H9 (cell line): ENCODE results near the gene GXYLT1. TPM values are rescaled to one million over a fixed set of nuclear protein-coding genes. Genes with fewer than 3 reads are reported as not detected.

Experiments
- DNase-seq: peaks from one replicate; pipeline ENCODE4 v3.0.0-alpha.2; 2017
- H2AFZ ChIP-seq: one replicate; pipeline ENCODE4 v1.6.1; 2013; ENCODE audit warnings: mild to moderate bottlenecking, low read length, control low read depth, moderate library complexity
- H2AK5ac ChIP-seq: 2 replicates; pipeline ENCODE4 v1.6.1; 2013; ENCODE audit warnings: low read length, control low read depth, mixed read lengths; ENCODE audit not compliant: insufficient read length
- H2BK120ac ChIP-seq: one replicate; pipeline ENCODE4 v1.6.1; 2013; ENCODE audit warnings: low read depth, mild to moderate bottlenecking, low read length, control low read depth, inconsistent platforms; ENCODE audit not compliant: poor library complexity, severe bottlenecking
- H2BK12ac ChIP-seq: 2 replicates; pipeline ENCODE4 v1.6.1; 2013; ENCODE audit warnings: low read length, control low read depth, mixed read lengths, low read depth; ENCODE audit not compliant: insufficient read length
- H2BK15ac ChIP-seq: 2 replicates; pipeline ENCODE4 v1.6.1; 2013; ENCODE audit warnings: low read depth, low read length, control low read depth
- H2BK20ac ChIP-seq: one replicate; pipeline ENCODE4 v1.6.1; 2013; ENCODE audit warnings: low read depth, mild to moderate bottlenecking, low read length, control low read depth, inconsistent platforms; ENCODE audit not compliant: poor library complexity, severe bottlenecking
- H2BK5ac ChIP-seq: 2 replicates; pipeline ENCODE4 v1.6.1; 2013; ENCODE audit warnings: low read length, control low read depth, mixed read lengths; ENCODE audit not compliant: insufficient read length
- H3K14ac ChIP-seq: 2 replicates; pipeline ENCODE4 v1.6.1; 2013; ENCODE audit warnings: low read length, control low read depth; ENCODE audit not compliant: insufficient read depth
- H3K18ac ChIP-seq: 2 replicates; pipeline ENCODE4 v1.6.1; 2013; ENCODE audit warnings: low read depth, mild to moderate bottlenecking, mixed read lengths, low read length, control low read depth; ENCODE audit not compliant: insufficient read length
- H3K23ac ChIP-seq: 2 replicates; pipeline ENCODE4 v1.6.1; 2013; ENCODE audit warnings: low read length, control low read depth, mixed read lengths, low read depth; ENCODE audit not compliant: insufficient read length
- H3K23me2 ChIP-seq: 2 replicates; pipeline ENCODE4 v1.6.1; 2013; ENCODE audit warnings: low read depth, mild to moderate bottlenecking, mixed read lengths, low read length, control low read depth; ENCODE audit not compliant: insufficient read length, poor library complexity, severe bottlenecking
- H3K27ac ChIP-seq: 2 replicates; pipeline ENCODE4 v1.5.1; 2013; ENCODE audit warnings: low read length, control low read depth, mixed read lengths, low read depth; ENCODE audit not compliant: insufficient read length
- H3K27me3 ChIP-seq: 2 replicates; pipeline ENCODE4 v1.6.1; 2013; ENCODE audit warnings: low read length, control low read depth, inconsistent platforms; ENCODE audit not compliant: insufficient read depth
- H3K4ac ChIP-seq: 2 replicates; pipeline ENCODE4 v1.6.1; 2013; ENCODE audit warnings: low read depth, mild to moderate bottlenecking, control low read depth, inconsistent platforms, low read length, moderate library complexity
- H3K4me1 ChIP-seq: 2 replicates; pipeline ENCODE4 v1.6.1; 2013; ENCODE audit warnings: low read length, control low read depth, inconsistent platforms; ENCODE audit not compliant: insufficient read depth
- H3K4me2 ChIP-seq: 2 replicates; pipeline ENCODE4 v1.6.1; 2013; ENCODE audit warnings: low read length, control low read depth, mixed read lengths; ENCODE audit not compliant: insufficient read length, insufficient read depth
- H3K56ac ChIP-seq: 2 replicates; pipeline ENCODE4 v1.6.1; 2013; ENCODE audit warnings: low read depth, mild to moderate bottlenecking, mixed read lengths, low read length, control low read depth; ENCODE audit not compliant: insufficient read length
- H3K79me1 ChIP-seq: 2 replicates; pipeline ENCODE4 v1.6.1; 2013; ENCODE audit warnings: low read depth, mild to moderate bottlenecking, moderate library complexity, low read length, control low read depth, inconsistent platforms; ENCODE audit not compliant: insufficient read depth, poor library complexity, severe bottlenecking
- H3K79me2 ChIP-seq: 2 replicates; pipeline ENCODE4 v1.6.1; 2013; ENCODE audit warnings: low read length, control low read depth, inconsistent platforms; ENCODE audit not compliant: insufficient read depth
- H3K9ac ChIP-seq: 2 replicates; pipeline ENCODE4 v1.6.1; 2013; ENCODE audit warnings: low read length, control low read depth, mixed read lengths; ENCODE audit not compliant: insufficient read length; ENCODE audit errors: extremely low read depth
- H3K9me3 ChIP-seq: one replicate; pipeline ENCODE4 v1.6.1; 2013; ENCODE audit warnings: low read depth, low read length, inconsistent platforms; ENCODE audit not compliant: control insufficient read depth
- H3T11ph ChIP-seq: one replicate; pipeline ENCODE4 v1.6.1; 2013; ENCODE audit warnings: mild to moderate bottlenecking, low read length, control low read depth, inconsistent platforms
- H4K20me1 ChIP-seq: one replicate; pipeline ENCODE4 v1.6.1; 2013; ENCODE audit not compliant: control insufficient read depth, insufficient read length, insufficient read depth
- H4K5ac ChIP-seq: 2 replicates; pipeline ENCODE4 v1.6.1; 2013; ENCODE audit warnings: low read depth, mild to moderate bottlenecking, mixed read lengths, low read length, control low read depth; ENCODE audit not compliant: insufficient read length
- H4K8ac ChIP-seq: replicated peaks from 2 replicates; pipeline ENCODE4 v1.6.1; 2013; ENCODE audit warnings: low read length, control low read depth, mixed read lengths, low read depth; ENCODE audit not compliant: insufficient read length
- H4K91ac ChIP-seq: 2 replicates; pipeline ENCODE4 v1.6.1; 2013; ENCODE audit warnings: low read depth, mild to moderate bottlenecking, moderate library complexity, mixed read lengths, low read length, control low read depth; ENCODE audit not compliant: insufficient read length
- H3K27ac Mint-ChIP-seq, 3 experiments: 2 replicates in 2 of 3; 3 replicates in 1 of 3; pipeline ENCODE4 v1.8.0; 2020 to 2021; ENCODE audit warnings: mixed read lengths in 3 of 3, mild to moderate bottlenecking in 1 of 3, moderate library complexity in 1 of 3
- H3K27me3 Mint-ChIP-seq: 2 replicates; pipeline ENCODE4 v1.8.0; 2021; ENCODE audit warnings: low read depth, mild to moderate bottlenecking, moderate library complexity, mixed read lengths
- H3K36me3 Mint-ChIP-seq, 3 experiments: 2 replicates in 2 of 3; 3 replicates in 1 of 3; pipeline ENCODE4 v1.8.0; 2020 to 2021; ENCODE audit warnings: low read depth in 3 of 3, mixed read lengths in 3 of 3; ENCODE audit not compliant: insufficient read depth in 1 of 3
- H3K4me1 Mint-ChIP-seq, 2 experiments: 2 replicates each; pipeline ENCODE4 v1.8.0; 2020; ENCODE audit warnings: mixed read lengths in 2 of 2
- H3K4me3 Mint-ChIP-seq, 2 experiments: 2 replicates in 1 of 2; 3 replicates in 1 of 2; pipeline ENCODE4 v1.8.0; 2020 to 2021; ENCODE audit warnings: mild to moderate bottlenecking in 2 of 2, mixed read lengths in 2 of 2, moderate library complexity in 1 of 2
- H3K9me3 Mint-ChIP-seq, 2 experiments: 2 replicates in 1 of 2; 3 replicates in 1 of 2; pipeline ENCODE4 v1.8.0; 2020; ENCODE audit warnings: mild to moderate bottlenecking in 2 of 2, mixed read lengths in 2 of 2, moderate library complexity in 1 of 2
- WGBS: extraction: QIAGEN DNeasy Blood & Tissue Kit; methylation state at CpG from one replicate; pipeline ENCODE4 v1.1.7; 2013; ENCODE audit warnings: missing lambda C conversion rate, low lambda C conversion rate, mixed read lengths; ENCODE audit not compliant: insufficient read length; ENCODE audit errors: extremely low coverage; 5-methylcytosine and 5-hydroxymethylcytosine counted together
- total RNA-seq: library from RNA; stranded (reverse); gene quantifications from 2 replicates; pipeline ENCODE4 v1.2.1, GENCODE V29; 2021
- TF ChIP-seq, protein P1 (sequence below): fragments of 200-600 bp; sonication (generic); conservative IDR thresholded peaks from 3 replicates; pipeline ENCODE4 v1.8.0; 2021; ENCODE audit warnings: antibody characterized with exemption, mild to moderate bottlenecking

GXYLT1 gene
- total RNA-seq, 1 experiment from 2014 or later: 14.5 TPM

GRCh38 chr12:42192258-42192657, 47.6 kb upstream of the GXYLT1 start:
- WGBS: no CpG with 5 or more reads among the region's 1 CpG

More at GRCh38 chr12:42192258-42192657, 47.6 kb upstream of the GXYLT1 start:
- no peak for DNase-seq
- Histone ChIP-seq H2BK5ac (no peak overlapping the region), H2BK20ac (no peak overlapping the region), H3K23ac (no peak overlapping the region), H2AFZ (no peak overlapping the region), H4K8ac (no peak overlapping the region), H3K14ac (no peak overlapping the region), H3K9me3 (no peaks in the 10 kb centered on the region), H3K56ac (no peak overlapping the region), H3K27ac (no peak overlapping the region), H4K20me1 (no peaks in the 10 kb centered on the region), H3K27me3 (no peaks in the 10 kb centered on the region), H2BK120ac (no peak overlapping the region), H2BK15ac (no peak overlapping the region), H2AK5ac (no peak overlapping the region), H2BK12ac (no peak overlapping the region), H3K23me2 (no peaks in the 10 kb centered on the region), H3K79me1 (no peaks in the 10 kb centered on the region), H3K9ac (no peak overlapping the region), H3K18ac (no peak overlapping the region), H3T11ph (no peak overlapping the region), H3K79me2 (no peaks in the 10 kb centered on the region), H3K4me1 (no peaks in the 10 kb centered on the region), H3K4ac (no peak overlapping the region), H4K91ac (no peak overlapping the region), H3K4me2 (no peak overlapping the region), H4K5ac (no peak overlapping the region)
- H3K4me1 Mint-ChIP-seq: peaks cover 0 to 4% of the 10 kb centered on the region in 2 experiments; a peak in 1 of 4 replicates
- no peak overlapping the region for H3K4me3 Mint-ChIP-seq
- no peaks in the 10 kb centered on the region for H3K9me3 Mint-ChIP-seq
- H3K27me3 Mint-ChIP-seq: no peaks in the 10 kb centered on the region
- no peaks in the 10 kb centered on the region for H3K36me3 Mint-ChIP-seq
- TF ChIP-seq, protein P1, sequence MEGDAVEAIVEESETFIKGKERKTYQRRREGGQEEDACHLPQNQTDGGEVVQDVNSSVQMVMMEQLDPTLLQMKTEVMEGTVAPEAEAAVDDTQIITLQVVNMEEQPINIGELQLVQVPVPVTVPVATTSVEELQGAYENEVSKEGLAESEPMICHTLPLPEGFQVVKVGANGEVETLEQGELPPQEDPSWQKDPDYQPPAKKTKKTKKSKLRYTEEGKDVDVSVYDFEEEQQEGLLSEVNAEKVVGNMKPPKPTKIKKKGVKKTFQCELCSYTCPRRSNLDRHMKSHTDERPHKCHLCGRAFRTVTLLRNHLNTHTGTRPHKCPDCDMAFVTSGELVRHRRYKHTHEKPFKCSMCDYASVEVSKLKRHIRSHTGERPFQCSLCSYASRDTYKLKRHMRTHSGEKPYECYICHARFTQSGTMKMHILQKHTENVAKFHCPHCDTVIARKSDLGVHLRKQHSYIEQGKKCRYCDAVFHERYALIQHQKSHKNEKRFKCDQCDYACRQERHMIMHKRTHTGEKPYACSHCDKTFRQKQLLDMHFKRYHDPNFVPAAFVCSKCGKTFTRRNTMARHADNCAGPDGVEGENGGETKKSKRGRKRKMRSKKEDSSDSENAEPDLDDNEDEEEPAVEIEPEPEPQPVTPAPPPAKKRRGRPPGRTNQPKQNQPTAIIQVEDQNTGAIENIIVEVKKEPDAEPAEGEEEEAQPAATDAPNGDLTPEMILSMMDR: no peak
- H3K27ac Mint-ChIP-seq: no peak overlapping the region
